GM21423 (cell line): Measurements from ENCODE around the gene ARHGAP4.

ENCODE experiments used
- ATAC-seq: cut with Tn5 transposase; IDR thresholded peaks from one replicate; pipeline ENCODE4 v1.9.1; 2021; ENCODE audit warnings: mild to moderate bottlenecking, moderate library complexity; ENCODE audit not compliant: unreplicated experiment

ARHGAP4 gene

DNA sequence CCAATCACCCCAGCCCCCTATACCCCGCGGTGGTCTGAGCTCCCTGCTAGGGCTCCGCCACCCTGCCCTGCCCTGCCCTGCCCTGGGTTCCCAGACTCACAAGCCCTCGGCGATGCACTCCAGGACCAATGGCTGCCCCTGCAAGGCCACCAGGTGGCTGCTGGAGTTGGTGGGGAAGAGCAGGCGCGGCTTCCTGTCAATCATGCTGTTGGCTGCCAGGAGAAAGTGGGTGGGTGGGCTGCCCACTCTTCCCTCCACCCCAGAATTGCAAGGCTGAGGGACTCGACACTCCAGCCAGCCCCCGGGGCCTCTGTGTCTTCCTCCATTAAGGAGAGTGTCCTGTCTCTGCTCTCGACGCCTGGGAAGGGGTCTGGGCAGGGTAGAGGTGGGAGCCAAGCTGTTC is 55.8 kb downstream of the ARHGAP4 start:
- no peak for ATAC-seq

GRCh38 chrX:153869473-153870287 is 56.4 kb downstream of the ARHGAP4 start:
- ATAC-seq: no peak

- ATAC-seq: no peak
Measured at GRCh38 chrX:153868576-153869472, 57.2 kb downstream of the ARHGAP4 start.

- no peak for ATAC-seq
Measured at GRCh38 chrX:153867671-153868070, 58.4 kb downstream of the ARHGAP4 start.

DNA sequence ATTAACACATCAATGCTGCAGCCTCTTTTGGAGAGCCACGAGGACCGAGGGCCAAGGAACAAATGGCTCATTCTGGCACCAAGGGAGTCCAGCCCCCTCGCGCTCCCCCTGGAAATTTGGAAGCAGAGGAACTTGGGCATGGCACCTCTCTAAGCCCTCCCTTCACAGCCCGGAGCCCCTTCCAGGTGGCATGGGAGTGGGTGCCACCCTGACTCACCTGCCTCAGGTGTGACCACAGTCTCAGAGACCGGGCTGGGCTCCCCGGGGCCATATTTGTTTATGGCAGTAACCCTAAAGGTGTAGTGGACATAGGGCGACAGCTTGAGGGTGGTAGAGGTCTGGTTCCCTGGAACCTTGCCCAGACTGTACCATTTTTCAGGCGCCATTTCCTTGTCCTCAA is 58.9 kb downstream of the ARHGAP4 start:
- ATAC-seq: no peak

DNA sequence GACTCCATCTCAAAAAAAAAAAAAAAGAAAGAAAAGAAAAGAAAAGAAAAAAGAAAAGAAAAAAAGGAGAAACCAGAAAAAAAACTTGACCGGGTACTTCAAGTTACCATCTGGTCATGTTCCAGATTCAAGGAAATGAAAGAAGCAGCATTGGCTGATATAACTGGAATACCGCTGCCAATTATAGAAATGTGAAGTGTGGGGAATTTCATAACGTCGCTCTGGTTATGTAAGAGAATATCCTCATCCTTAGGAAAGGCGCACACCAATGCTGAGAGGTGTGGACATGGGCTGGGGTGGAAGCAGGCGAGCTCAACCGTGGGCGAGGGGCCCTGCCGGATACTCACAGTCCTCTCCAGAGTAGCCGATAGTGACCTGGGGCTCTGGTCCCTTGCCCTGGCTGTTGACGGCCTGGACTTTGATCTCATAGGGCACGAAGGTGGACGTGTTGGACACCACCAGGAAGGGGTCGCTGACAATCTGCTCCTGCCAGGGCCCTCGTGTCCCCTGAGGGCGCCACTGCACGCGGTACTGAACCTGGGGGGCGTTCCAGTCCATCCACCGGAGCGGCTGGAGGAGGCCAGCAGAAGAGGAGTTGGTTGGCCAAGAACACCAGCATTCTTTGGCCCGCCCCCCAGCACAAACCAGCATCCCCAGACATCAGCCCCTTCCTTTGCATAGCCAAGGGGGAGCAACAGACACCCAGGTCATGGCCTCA is 59.6 kb downstream of the ARHGAP4 start:
- ATAC-seq: no peak

DNA sequence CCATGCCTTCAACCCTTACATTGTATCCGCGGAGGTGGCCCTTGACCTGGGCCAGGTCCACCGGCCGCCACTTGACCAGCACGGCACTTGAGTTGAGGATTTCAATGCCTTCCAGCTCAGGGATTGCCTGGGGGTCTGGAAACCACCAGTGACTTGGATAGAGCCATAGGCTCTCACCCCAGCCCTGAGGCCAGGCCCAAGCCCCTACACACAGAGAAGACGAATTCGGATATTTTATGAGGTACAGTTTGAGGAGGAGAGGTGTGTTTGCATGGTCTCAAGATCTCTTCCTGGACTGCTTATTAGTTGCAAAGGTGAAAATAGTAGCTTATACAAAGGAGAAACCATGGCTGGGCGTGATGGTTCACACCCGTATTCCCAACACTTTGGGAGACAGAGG is 60.4 kb downstream of the ARHGAP4 start:
- no peak for ATAC-seq

- no peak for ATAC-seq
Measured at GRCh38 chrX:153865321-153865580, 60.8 kb downstream of the ARHGAP4 start.

GRCh38 chrX:153864561-153865320 is 61.3 kb downstream of the ARHGAP4 start:
- ATAC-seq: no peak

GRCh38 chrX:153864101-153864500 is 62.0 kb downstream of the ARHGAP4 start:
- no peak for ATAC-seq

GRCh38 chrX:153863251-153863991 is 62.6 kb downstream of the ARHGAP4 start:
- ATAC-seq: no peak

DNA sequence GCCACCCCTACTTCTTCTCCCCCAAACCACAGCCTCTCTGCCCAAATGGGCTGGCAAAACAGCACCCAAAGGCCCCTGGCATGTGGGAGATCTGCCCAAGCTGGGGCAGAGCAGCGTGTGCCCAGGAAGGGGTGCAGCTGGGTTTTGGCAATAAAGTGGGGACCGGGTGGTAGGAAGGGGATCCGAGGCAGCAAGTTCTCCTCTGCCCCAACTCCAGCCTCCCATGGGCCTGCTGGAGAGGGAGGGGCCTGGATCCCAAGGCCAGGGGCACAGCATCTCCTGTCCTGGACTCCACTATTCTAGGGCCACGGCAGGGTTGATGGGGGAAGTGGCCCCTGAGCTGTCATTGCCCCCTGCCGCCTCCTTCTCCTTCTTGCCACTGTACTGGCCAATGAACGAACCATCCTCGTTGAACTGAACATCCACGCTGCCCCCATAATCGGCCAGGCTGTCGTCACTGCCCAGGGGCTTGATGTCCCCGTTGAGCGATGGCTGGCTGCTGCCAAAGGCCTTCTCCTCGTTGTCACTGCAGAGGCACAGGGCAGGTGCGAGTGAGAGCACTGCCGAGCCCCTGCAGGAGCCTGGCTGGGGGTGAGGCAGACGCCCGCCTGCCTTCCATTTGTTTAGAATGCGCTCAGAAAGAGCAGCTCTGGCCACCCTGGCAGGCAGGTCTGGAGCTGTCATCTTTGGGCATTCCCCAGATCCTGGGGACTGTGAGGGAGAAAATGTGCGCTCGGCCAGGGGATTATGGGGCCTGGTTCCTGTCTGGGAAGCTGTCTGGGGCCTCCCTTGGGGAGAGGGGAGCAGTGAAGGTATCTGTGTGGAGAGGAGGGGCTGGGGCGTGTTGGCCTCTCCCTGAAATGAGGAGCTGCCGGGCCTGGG is 63.5 kb downstream of the ARHGAP4 start:
- no peak for ATAC-seq

DNA sequence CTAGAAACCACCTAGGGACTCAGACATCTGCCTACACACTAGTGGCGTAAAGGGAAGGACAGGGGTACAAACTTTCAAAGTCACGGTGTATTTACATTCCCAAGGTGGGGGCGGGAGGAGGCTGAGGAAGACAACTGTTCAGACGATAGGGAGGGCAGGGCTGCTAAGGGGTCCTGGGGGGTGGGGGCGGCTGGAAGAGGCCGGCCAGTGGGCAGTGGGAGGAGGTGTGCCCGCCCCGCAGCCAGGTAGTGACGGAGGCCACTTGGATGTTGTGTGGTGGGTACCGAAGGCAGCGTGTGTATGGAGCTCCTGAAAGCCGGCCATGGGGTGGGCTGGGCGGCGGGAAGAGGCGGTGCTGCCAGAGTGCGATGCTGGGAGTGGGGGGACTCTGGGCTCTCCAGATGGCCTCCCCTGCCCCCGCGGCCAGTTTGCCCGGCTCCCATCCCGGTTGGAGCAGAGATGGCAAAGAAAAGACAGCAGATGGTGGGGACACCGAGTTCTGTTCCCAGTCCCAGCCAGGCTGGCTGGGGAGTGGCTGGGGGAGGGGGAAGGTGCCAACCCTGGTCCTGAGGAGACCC is 64.2 kb downstream of the ARHGAP4 start:
- no peak for ATAC-seq

DNA sequence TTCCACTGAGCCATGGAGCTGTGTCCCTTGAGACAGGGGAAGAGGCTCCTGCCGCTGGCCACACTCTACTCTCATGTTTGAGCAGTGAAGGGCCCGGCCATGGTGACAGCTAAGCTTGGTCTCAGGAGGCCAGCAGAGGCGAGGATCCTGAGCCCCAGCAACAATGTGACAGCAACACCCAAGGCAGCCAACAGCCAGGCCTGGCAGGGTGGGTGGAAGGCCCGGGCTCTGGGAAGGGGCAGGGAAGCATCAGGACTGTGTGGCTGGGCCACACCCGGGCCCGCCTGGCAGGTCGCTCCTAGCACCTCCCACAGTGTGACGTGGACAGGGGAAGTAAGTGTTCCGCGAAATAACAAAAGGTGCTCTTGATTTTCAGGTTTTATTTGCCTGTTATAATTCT is 64.9 kb downstream of the ARHGAP4 start:
- ATAC-seq: no peak
